ENCODE data around the gene GPR21.

The GPR21 gene

GRCh38 chr9:123028136-123028535 is 5.3 kb upstream of the GPR21 start:
- Histone ChIP-seq H3K4me3 (ENCODE audit: severe bottlenecking) (no peak overlapping the region), H3K9me3 (ENCODE audit: severe bottlenecking) (no peaks in the 10 kb centered on the region), H3K27ac (ENCODE audit: poor library complexity, severe bottlenecking) (no peak overlapping the region), H3K36me3 (ENCODE audit: low read depth) (peaks cover 29% of the 10 kb centered on the region), H3K27me3 (ENCODE audit: insufficient read depth, poor library complexity, severe bottlenecking) (no peaks in the 10 kb centered on the region), H3K4me1 (ENCODE audit: insufficient read depth, poor library complexity, severe bottlenecking) (no peaks in the 10 kb centered on the region)
- TF ChIP-seq, protein P1, sequence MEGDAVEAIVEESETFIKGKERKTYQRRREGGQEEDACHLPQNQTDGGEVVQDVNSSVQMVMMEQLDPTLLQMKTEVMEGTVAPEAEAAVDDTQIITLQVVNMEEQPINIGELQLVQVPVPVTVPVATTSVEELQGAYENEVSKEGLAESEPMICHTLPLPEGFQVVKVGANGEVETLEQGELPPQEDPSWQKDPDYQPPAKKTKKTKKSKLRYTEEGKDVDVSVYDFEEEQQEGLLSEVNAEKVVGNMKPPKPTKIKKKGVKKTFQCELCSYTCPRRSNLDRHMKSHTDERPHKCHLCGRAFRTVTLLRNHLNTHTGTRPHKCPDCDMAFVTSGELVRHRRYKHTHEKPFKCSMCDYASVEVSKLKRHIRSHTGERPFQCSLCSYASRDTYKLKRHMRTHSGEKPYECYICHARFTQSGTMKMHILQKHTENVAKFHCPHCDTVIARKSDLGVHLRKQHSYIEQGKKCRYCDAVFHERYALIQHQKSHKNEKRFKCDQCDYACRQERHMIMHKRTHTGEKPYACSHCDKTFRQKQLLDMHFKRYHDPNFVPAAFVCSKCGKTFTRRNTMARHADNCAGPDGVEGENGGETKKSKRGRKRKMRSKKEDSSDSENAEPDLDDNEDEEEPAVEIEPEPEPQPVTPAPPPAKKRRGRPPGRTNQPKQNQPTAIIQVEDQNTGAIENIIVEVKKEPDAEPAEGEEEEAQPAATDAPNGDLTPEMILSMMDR (IDR thresholded peaks at IDR 0.05; ENCODE audit: poor library complexity, severe bottlenecking): no peak
- ATAC-seq (ENCODE audit: low read depth) (no peak), DNase-seq (ENCODE audit: low spot score) (no peak)

GRCh38 chr9:123028973-123029372 is 4.5 kb upstream of the GPR21 start:
- Histone ChIP-seq H3K4me3 (ENCODE audit: severe bottlenecking) (no peak overlapping the region), H3K27ac (ENCODE audit: poor library complexity, severe bottlenecking) (no peak overlapping the region), H3K27me3 (ENCODE audit: insufficient read depth, poor library complexity, severe bottlenecking) (no peaks in the 10 kb centered on the region), H3K9me3 (ENCODE audit: severe bottlenecking) (no peaks in the 10 kb centered on the region), H3K36me3 (ENCODE audit: low read depth) (peaks cover 22% of the 10 kb centered on the region; the same call in 1 of the 2 replicates), H3K4me1 (ENCODE audit: insufficient read depth, poor library complexity, severe bottlenecking) (no peaks in the 10 kb centered on the region)
- no peak for ATAC-seq (ENCODE audit: low read depth)
- DNase-seq (ENCODE audit: low spot score): no peak
- TF ChIP-seq, protein P1 (IDR thresholded peaks at IDR 0.05; ENCODE audit: poor library complexity, severe bottlenecking): no peak

DNA sequence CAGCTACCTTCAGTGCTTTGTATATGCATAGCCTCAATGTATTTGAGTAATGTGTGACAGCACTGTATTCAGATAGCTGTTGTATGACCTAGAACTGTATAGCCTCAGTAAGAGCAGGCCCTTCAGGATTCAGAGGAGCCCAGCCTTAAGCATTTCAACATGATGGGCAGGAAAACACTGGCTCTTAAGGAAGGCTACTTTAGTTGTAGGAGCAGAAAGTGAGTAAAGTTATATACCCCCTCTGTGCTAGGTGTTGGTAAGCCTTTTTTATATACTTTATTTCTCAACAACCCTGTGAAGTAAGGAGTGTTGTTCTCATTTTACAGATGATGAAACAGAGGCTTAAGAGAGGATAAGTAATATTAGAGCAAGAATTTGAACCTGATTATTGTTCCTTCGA is 1.5 kb upstream of the GPR21 start:
- TF ChIP-seq, protein P1 (IDR thresholded peaks at IDR 0.05; ENCODE audit: poor library complexity, severe bottlenecking): no peak
- Histone ChIP-seq H3K36me3 (ENCODE audit: low read depth) (peaks cover 25% of the 10 kb centered on the region), H3K9me3 (ENCODE audit: severe bottlenecking) (no peaks in the 10 kb centered on the region), H3K27me3 (ENCODE audit: insufficient read depth, poor library complexity, severe bottlenecking) (no peaks in the 10 kb centered on the region), H3K4me3 (ENCODE audit: severe bottlenecking) (no peak overlapping the region), H3K4me1 (ENCODE audit: insufficient read depth, poor library complexity, severe bottlenecking) (no peaks in the 10 kb centered on the region), H3K27ac (ENCODE audit: poor library complexity, severe bottlenecking) (no peak overlapping the region)
- no peak for ATAC-seq (ENCODE audit: low read depth)
- no peak for DNase-seq (ENCODE audit: low spot score)

DNA sequence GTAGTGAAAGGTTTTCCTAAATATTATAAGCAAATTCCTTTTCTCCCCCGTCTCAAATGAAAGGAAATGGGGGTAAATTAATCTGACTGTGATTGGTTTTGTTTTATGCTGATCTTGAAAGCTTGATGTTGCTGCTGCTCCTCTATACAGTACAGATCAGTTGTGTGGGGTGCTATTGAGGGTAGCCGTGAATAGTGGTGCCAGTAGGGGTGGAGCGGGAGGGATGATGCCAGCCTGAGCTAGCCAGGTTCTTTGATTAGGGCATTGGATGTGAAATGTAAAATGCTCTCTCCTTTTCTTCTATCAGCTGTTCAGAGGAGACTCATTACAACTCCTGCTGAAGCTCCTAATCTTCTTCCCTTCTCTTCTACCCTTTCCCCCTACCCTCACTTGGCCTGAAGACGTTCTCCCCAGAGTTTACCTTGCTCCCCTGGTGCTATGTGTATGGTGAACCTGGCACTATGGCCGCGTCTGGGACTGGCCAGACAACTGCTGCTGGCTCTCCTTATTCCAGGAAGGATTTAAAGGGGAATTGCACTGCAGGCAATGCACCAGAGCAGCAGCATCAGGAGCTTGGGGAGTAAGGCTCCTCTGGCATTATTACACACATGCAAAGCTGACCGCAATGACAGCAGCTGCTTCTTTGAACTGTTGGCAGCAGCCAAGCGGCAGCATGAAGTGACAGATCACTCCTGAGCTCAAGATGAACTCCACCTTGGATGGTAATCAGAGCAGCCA is 566 bp downstream of the GPR21 start:
- TF ChIP-seq, protein P1 (IDR thresholded peaks at IDR 0.05; ENCODE audit: poor library complexity, severe bottlenecking): no peak
- Histone ChIP-seq H3K4me3 (ENCODE audit: severe bottlenecking) (no peak overlapping the region), H3K27me3 (ENCODE audit: insufficient read depth, poor library complexity, severe bottlenecking) (no peaks in the 10 kb centered on the region), H3K36me3 (ENCODE audit: low read depth) (peaks cover 19% of the 10 kb centered on the region), H3K9me3 (ENCODE audit: severe bottlenecking) (no peaks in the 10 kb centered on the region), H3K27ac (ENCODE audit: poor library complexity, severe bottlenecking) (no peak overlapping the region), H3K4me1 (ENCODE audit: insufficient read depth, poor library complexity, severe bottlenecking) (no peaks in the 10 kb centered on the region)
- DNase-seq (ENCODE audit: low spot score) (no peak), ATAC-seq (ENCODE audit: low read depth) (no peak)

DNA sequence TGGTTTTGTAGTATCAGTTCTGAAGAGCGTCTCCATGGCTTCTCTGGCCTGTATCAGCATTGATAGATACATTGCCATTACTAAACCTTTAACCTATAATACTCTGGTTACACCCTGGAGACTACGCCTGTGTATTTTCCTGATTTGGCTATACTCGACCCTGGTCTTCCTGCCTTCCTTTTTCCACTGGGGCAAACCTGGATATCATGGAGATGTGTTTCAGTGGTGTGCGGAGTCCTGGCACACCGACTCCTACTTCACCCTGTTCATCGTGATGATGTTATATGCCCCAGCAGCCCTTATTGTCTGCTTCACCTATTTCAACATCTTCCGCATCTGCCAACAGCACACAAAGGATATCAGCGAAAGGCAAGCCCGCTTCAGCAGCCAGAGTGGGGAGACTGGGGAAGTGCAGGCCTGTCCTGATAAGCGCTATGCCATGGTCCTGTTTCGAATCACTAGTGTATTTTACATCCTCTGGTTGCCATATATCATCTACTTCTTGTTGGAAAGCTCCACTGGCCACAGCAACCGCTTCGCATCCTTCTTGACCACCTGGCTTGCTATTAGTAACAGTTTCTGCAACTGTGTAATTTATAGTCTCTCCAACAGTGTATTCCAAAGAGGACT is 1.5 kb downstream of the GPR21 start:
- H3K27ac ChIP-seq (ENCODE audit: poor library complexity, severe bottlenecking): no peak overlapping the region
- H3K4me1 ChIP-seq (ENCODE audit: insufficient read depth, poor library complexity, severe bottlenecking): no peaks in the 10 kb centered on the region
- peaks cover 18% of the 10 kb centered on the region for H3K36me3 ChIP-seq (ENCODE audit: low read depth)
- TF ChIP-seq, protein P1 (IDR thresholded peaks at IDR 0.05; ENCODE audit: poor library complexity, severe bottlenecking): no peak
- DNase-seq (ENCODE audit: low spot score) (no peak), ATAC-seq (ENCODE audit: low read depth) (no peak)
- no peaks in the 10 kb centered on the region for H3K9me3 ChIP-seq (ENCODE audit: severe bottlenecking)
- H3K4me3 ChIP-seq (ENCODE audit: severe bottlenecking): no peak overlapping the region
- no peaks in the 10 kb centered on the region for H3K27me3 ChIP-seq (ENCODE audit: insufficient read depth, poor library complexity, severe bottlenecking)

Data from RWPE2 (cell line).